GM23338 (cell line): ENCODE data around the gene MRPL37. TPM values are rescaled to one million over a fixed set of nuclear protein-coding genes. Genes with fewer than 3 reads are reported as not detected.

ENCODE experiments used
- ATAC-seq: fragments of 200-7000 bp; cut with Tn5 transposase; 3 replicates; pipeline ENCODE4 v1.9.1; 2020
- DNase-seq: peaks from one replicate; pipeline ENCODE4 v3.0.0-alpha.2; 2015; ENCODE audit warnings: low spot score
- H2AFZ ChIP-seq: fragments of 200-600 bp; sonication (generic); 2 replicates; pipeline ENCODE4 v1.8.0; 2016; ENCODE audit warnings: antibody characterized with exemption, mild to moderate bottlenecking, moderate library complexity
- H3F3A ChIP-seq: fragments of 200-600 bp; sonication (generic); replicated peaks from 2 replicates; pipeline ENCODE4 v1.8.0; 2017; ENCODE audit warnings: antibody characterized with exemption, mixed run types, low read depth
- H3K27ac ChIP-seq: fragments of 200-600 bp; sonication (generic); 2 replicates; pipeline ENCODE4 v1.6.1; 2016; ENCODE audit warnings: low read depth
- H3K27me3 ChIP-seq: fragments of 200-600 bp; sonication (generic); 2 replicates; pipeline ENCODE4 v1.8.0; 2016; ENCODE audit warnings: mild to moderate bottlenecking, mixed run types, moderate library complexity; ENCODE audit not compliant: insufficient read depth
- H3K36me3 ChIP-seq: fragments of 200-600 bp; sonication (generic); 2 replicates; pipeline ENCODE4 v1.8.0; 2016; ENCODE audit warnings: mild to moderate bottlenecking; ENCODE audit not compliant: insufficient read depth
- H3K4me1 ChIP-seq: fragments of 200-600 bp; sonication (generic); 2 replicates; pipeline ENCODE4 v1.8.0; 2016; ENCODE audit warnings: mild to moderate bottlenecking, moderate library complexity; ENCODE audit not compliant: insufficient read depth
- H3K4me2 ChIP-seq: fragments of 200-600 bp; sonication (generic); 2 replicates; pipeline ENCODE4 v1.7.1; 2017; ENCODE audit warnings: mixed run types
- H3K4me3 ChIP-seq: fragments of 200-600 bp; sonication (generic); 2 replicates; pipeline ENCODE4 v1.6.1; 2016; ENCODE audit warnings: mixed run types
- H3K79me2 ChIP-seq: fragments of 200-600 bp; sonication (generic); replicated peaks from 2 replicates; pipeline ENCODE4 v1.8.0; 2017; ENCODE audit warnings: mild to moderate bottlenecking; ENCODE audit not compliant: insufficient read depth
- H3K9me2 ChIP-seq: fragments of 200-600 bp; sonication (generic); 2 replicates; pipeline ENCODE4 v1.8.0; 2017; ENCODE audit not compliant: insufficient read depth
- H4K20me1 ChIP-seq: fragments of 200-600 bp; sonication (generic); replicated peaks from 2 replicates; pipeline ENCODE4 v1.8.0; 2017; ENCODE audit warnings: mild to moderate bottlenecking; ENCODE audit not compliant: insufficient read depth
- H3K27ac Mint-ChIP-seq: 2 replicates; pipeline ENCODE4 v1.8.0; 2020; ENCODE audit warnings: inconsistent platforms, mild to moderate bottlenecking, moderate library complexity, mixed read lengths
- H3K27me3 Mint-ChIP-seq: 3 replicates; pipeline ENCODE4 v1.8.0; 2022; ENCODE audit warnings: low read depth, mild to moderate bottlenecking, moderate library complexity, mixed read lengths, inconsistent platforms; ENCODE audit not compliant: insufficient read depth, poor library complexity
- H3K36me3 Mint-ChIP-seq: 3 replicates; pipeline ENCODE4 v1.8.0; 2021; ENCODE audit warnings: low read depth, mild to moderate bottlenecking, inconsistent platforms, moderate library complexity, mixed read lengths
- H3K4me1 Mint-ChIP-seq: 3 replicates; pipeline ENCODE4 v1.8.0; 2020; ENCODE audit warnings: mild to moderate bottlenecking, inconsistent platforms, mixed read lengths
- H3K4me3 Mint-ChIP-seq: 3 replicates; pipeline ENCODE4 v1.8.0; 2021; ENCODE audit warnings: moderate library complexity, mild to moderate bottlenecking, inconsistent platforms, mixed read lengths
- H3K9me3 Mint-ChIP-seq: 3 replicates; pipeline ENCODE4 v1.8.0; 2020; ENCODE audit warnings: moderate library complexity, mild to moderate bottlenecking, inconsistent platforms, mixed read lengths
- CREB1 ChIP-seq: fragments of 250-450 bp; sonication (Bioruptor Pico); IDR thresholded peaks from 2 replicates; pipeline ENCODE4 v1.5.0; 2020; ENCODE audit warnings: low read depth, mild to moderate bottlenecking, moderate library complexity
- EZH2 ChIP-seq: fragments of 200-600 bp; sonication (generic); IDR thresholded peaks from one replicate; pipeline ENCODE4 v1.8.0; 2017; ENCODE audit warnings: antibody characterized with exemption, mild to moderate bottlenecking, low read depth; ENCODE audit not compliant: unreplicated experiment
- EZH2phosphoT487 ChIP-seq: fragments of 200-600 bp; sonication (generic); IDR thresholded peaks from one replicate; pipeline ENCODE4 v1.8.1; 2018; ENCODE audit warnings: antibody characterized with exemption; ENCODE audit not compliant: unreplicated experiment
- JUNB ChIP-seq: IDR thresholded peaks from one replicate; pipeline ENCODE4 v1.6.1; 2016; ENCODE audit warnings: antibody characterized with exemption; ENCODE audit not compliant: unreplicated experiment
- NANOG ChIP-seq: IDR thresholded peaks from 2 replicates; pipeline ENCODE4 v1.6.1; 2016; ENCODE audit warnings: antibody characterized with exemption, borderline replicate concordance
- POLR2AphosphoS5 ChIP-seq: IDR thresholded peaks from 2 replicates; pipeline ENCODE4 v1.6.1; 2016; ENCODE audit warnings: antibody characterized with exemption, low read depth
- ZNF114 ChIP-seq: fragments of 250-450 bp; sonication (Bioruptor Pico); IDR thresholded peaks from 2 replicates; pipeline ENCODE4 v1.5.0; 2020; ENCODE audit warnings: mild to moderate bottlenecking, moderate library complexity
- ZNF331 ChIP-seq: fragments of 250-450 bp; sonication (Bioruptor Pico); IDR thresholded peaks from 2 replicates; pipeline ENCODE4 v1.5.0; 2020; ENCODE audit warnings: low read depth, mild to moderate bottlenecking, moderate library complexity
- polyA plus RNA-seq: library from polyadenylated mRNA; unstranded; fragments of >200 nt; fragmentation: Nextera tagmentation; extraction: Ambion mirVana; gene quantifications from 2 replicates; pipeline ENCODE4 v1.2.1, GENCODE V29; 2016
- total RNA-seq: library from RNA; depleted of rRNA; stranded (reverse); fragments of >200 nt; shearing (Covaris generic); gene quantifications from 2 replicates; pipeline ENCODE4 v1.2.3, GENCODE V29; 2014
- TF ChIP-seq, protein P1 (sequence below): IDR thresholded peaks from one replicate; pipeline ENCODE4 v1.6.1; 2018; ENCODE audit warnings: antibody characterized with exemption; ENCODE audit not compliant: unreplicated experiment
- TF ChIP-seq, protein P2 (sequence below), 2 experiments: fragments of 200-600 bp in 1 of 2; sonication (generic) in 1 of 2; conservative IDR thresholded peaks; 2 replicates each; pipeline versions ENCODE4 v1.5.1 to v1.6.1; 2016 to 2017; ENCODE audit warnings: antibody characterized with exemption in 2 of 2, low read depth in 2 of 2, mild to moderate bottlenecking in 2 of 2, moderate library complexity in 1 of 2

MRPL37 gene
- total and polyA plus RNA-seq, 2 experiments from 2014 or later, result 130 to 155 TPM

DNA sequence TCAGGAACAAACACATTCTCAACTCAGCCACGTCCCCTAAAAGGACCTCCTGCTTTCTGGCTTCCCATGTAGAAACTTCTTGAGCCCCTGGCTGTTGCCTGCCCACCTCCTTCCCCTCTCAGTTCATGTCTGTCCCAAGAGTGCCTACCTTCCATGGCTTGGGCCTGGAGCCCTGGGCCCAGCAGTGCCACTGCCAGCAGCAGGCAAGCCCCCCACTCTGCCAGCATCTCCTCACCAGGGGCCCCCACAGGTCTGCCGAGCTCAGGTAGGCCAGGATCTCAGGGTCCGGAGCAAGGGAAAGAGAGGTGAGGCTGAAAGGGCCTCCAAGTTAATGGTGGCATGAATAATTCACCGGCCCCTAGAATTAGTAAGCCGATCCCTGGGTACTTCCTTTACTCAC lies 47.3 kb upstream of the MRPL37 start, which contains the start of gene CDCP2:
Gene CDCP2 (minus strand): TSS at position 305 of the 400 bp plus-strand sequence. CDS start 78 bp downstream, at position 227.
- no peaks in the 10 kb centered on the region for H3K27me3 ChIP-seq
- Mint-ChIP-seq H3K27ac (peak within 1 kb of the TSS; percentile 57; the same call in 1 of the 2 replicates), H3K4me1 (peaks cover 13% of the 10 kb centered on the region; the same call in 2 of the 3 replicates), H3K36me3 (no peaks in the 10 kb centered on the region), H3K4me3 (no peak within 1 kb of the TSS), H3K27me3 (peaks cover 10% of the 10 kb centered on the region), H3K9me3 (no peaks in the 10 kb centered on the region)
- H3K4me2 ChIP-seq, result no peak within 1 kb of the TSS
- H3K4me3 ChIP-seq, result no peak within 1 kb of the TSS
- TF ChIP-seq ZNF331 (CRISPR knock-in tag) (no peak), JUNB (no peak), EZH2 (no peak), POLR2AphosphoS5 (no peak), EZH2phosphoT487 (no peak), ZNF114 (no peak)
- TF ChIP-seq, protein P1, sequence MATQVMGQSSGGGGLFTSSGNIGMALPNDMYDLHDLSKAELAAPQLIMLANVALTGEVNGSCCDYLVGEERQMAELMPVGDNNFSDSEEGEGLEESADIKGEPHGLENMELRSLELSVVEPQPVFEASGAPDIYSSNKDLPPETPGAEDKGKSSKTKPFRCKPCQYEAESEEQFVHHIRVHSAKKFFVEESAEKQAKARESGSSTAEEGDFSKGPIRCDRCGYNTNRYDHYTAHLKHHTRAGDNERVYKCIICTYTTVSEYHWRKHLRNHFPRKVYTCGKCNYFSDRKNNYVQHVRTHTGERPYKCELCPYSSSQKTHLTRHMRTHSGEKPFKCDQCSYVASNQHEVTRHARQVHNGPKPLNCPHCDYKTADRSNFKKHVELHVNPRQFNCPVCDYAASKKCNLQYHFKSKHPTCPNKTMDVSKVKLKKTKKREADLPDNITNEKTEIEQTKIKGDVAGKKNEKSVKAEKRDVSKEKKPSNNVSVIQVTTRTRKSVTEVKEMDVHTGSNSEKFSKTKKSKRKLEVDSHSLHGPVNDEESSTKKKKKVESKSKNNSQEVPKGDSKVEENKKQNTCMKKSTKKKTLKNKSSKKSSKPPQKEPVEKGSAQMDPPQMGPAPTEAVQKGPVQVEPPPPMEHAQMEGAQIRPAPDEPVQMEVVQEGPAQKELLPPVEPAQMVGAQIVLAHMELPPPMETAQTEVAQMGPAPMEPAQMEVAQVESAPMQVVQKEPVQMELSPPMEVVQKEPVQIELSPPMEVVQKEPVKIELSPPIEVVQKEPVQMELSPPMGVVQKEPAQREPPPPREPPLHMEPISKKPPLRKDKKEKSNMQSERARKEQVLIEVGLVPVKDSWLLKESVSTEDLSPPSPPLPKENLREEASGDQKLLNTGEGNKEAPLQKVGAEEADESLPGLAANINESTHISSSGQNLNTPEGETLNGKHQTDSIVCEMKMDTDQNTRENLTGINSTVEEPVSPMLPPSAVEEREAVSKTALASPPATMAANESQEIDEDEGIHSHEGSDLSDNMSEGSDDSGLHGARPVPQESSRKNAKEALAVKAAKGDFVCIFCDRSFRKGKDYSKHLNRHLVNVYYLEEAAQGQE, result no peak
- TF ChIP-seq, protein P2, sequence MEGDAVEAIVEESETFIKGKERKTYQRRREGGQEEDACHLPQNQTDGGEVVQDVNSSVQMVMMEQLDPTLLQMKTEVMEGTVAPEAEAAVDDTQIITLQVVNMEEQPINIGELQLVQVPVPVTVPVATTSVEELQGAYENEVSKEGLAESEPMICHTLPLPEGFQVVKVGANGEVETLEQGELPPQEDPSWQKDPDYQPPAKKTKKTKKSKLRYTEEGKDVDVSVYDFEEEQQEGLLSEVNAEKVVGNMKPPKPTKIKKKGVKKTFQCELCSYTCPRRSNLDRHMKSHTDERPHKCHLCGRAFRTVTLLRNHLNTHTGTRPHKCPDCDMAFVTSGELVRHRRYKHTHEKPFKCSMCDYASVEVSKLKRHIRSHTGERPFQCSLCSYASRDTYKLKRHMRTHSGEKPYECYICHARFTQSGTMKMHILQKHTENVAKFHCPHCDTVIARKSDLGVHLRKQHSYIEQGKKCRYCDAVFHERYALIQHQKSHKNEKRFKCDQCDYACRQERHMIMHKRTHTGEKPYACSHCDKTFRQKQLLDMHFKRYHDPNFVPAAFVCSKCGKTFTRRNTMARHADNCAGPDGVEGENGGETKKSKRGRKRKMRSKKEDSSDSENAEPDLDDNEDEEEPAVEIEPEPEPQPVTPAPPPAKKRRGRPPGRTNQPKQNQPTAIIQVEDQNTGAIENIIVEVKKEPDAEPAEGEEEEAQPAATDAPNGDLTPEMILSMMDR (conservative IDR thresholded peaks at IDR 0.05; ENCODE audit: low read depth in 2 of 2), result no peak
- no peak for DNase-seq
- H3K27ac ChIP-seq, result no peak within 1 kb of the TSS
- no peaks in the 10 kb centered on the region for H3K36me3 ChIP-seq
- ATAC-seq, result no peak
- no peaks in the 10 kb centered on the region; the same call in 1 of the 2 replicates for H3K4me1 ChIP-seq
- H2AFZ ChIP-seq, result peak within 1 kb of the TSS; percentile 61
- H3K79me2 ChIP-seq, result no peaks in the 10 kb centered on the region
- no peaks in the 10 kb centered on the region; the same call in 1 of the 2 replicates for H4K20me1 ChIP-seq
- H3F3A ChIP-seq, result no peaks in the 10 kb centered on the region
- no peaks in the 10 kb centered on the region for H3K9me2 ChIP-seq

DNA sequence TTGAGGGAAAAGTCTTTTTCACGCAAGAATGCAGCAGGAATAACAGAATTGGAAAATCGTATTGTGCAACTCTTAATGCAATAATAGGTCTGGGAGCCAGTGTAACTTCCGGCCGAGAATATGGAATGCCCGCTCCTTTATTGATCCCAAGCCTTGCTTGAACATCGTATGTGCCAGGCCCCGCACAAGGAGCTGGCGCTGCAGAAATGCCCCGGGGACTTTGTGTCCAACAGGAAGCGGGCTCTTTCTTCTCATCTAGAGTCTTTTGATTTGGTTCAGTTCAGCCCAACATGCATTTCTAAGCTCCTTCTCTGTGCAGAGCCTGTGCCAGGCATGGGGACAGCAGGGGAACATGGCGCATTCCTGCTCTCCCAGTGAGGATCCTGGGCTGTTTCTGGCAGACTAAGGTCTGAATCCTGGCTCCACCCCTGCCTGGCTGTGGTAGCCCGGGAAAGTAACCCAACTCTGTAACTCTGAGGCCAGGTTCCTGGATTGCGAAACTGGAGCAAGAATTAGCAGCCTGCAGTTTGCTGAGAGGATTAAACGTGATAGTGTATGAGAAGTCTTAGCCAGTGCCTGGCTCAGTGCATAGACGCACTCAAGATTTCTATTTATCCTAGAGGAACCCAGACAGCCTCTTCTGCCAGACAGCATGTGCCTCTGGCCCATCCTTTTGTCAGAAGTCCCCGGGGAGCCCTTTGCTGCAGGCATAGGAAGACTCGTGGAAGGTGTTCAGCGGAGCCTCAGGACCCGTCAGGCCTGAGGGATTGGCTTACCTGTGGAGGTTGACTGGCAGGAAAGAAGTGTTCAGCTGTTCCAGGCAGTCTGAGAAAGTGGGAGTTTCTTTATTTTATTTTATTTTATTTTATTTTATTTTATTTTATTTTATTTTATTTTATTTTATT lies 46.2 kb upstream of the MRPL37 start:
- H3K27ac ChIP-seq, result no peak overlapping the region
- H3F3A ChIP-seq, result no peaks in the 10 kb centered on the region
- ATAC-seq, result peak; percentile 93
- H3K4me3 ChIP-seq, result no peak overlapping the region
- H3K36me3 ChIP-seq, result no peaks in the 10 kb centered on the region
- Mint-ChIP-seq H3K36me3 (no peaks in the 10 kb centered on the region), H3K27me3 (peaks cover 10% of the 10 kb centered on the region), H3K27ac (peak overlapping the region; percentile 57; the same call in 1 of the 2 replicates), H3K4me1 (peaks cover 13% of the 10 kb centered on the region; the same call in 2 of the 3 replicates), H3K4me3 (no peak overlapping the region), H3K9me3 (no peaks in the 10 kb centered on the region)
- H3K27me3 ChIP-seq, result no peaks in the 10 kb centered on the region
- no peaks in the 10 kb centered on the region for H4K20me1 ChIP-seq
- no peaks in the 10 kb centered on the region for H3K9me2 ChIP-seq
- no peak for TF ChIP-seq CREB1 (CRISPR knock-in tag)
- no peak for TF ChIP-seq EZH2
- no peak for TF ChIP-seq ZNF114
- no peak for TF ChIP-seq JUNB
- TF ChIP-seq NANOG, result no peak
- no peak for TF ChIP-seq ZNF331 (CRISPR knock-in tag)
- peak; percentile 64 for DNase-seq
- no peaks in the 10 kb centered on the region; the same call in 1 of the 2 replicates for H3K4me1 ChIP-seq
- H3K79me2 ChIP-seq, result no peaks in the 10 kb centered on the region
- H2AFZ ChIP-seq, result peak overlapping the region; percentile 61
- H3K4me2 ChIP-seq, result no peak overlapping the region
